AG04449 (cell line): ENCODE measurements around the gene CFAP20DC.

Experiments used
- CTCF ChIA-PET: fragments of 350-600 bp; formaldehyde crosslinking; extraction: SDS; loops from one replicate; lab custom pipeline; 2021; ENCODE audit warnings: antibody characterized with exemption; lab: Yijun Ruan, JAX
- POLR2A ChIA-PET: fragments of 400-600, 350-600 bp; formaldehyde crosslinking; extraction: SDS; loops from one replicate; lab custom pipeline; 2020; ENCODE audit warnings: antibody characterized with exemption, inconsistent platforms; lab: Yijun Ruan, JAX
- DNase-seq: peaks from one replicate; pipeline ENCODE4 v3.0.0-alpha.2; 2010; ENCODE audit warnings: low read depth, low spot score
- H3K4me3 ChIP-seq: 2 replicates; pipeline ENCODE4 v1.5.1; 2011; ENCODE audit warnings: low read depth, mild to moderate bottlenecking, control low read depth, low read length
- TF ChIP-seq, protein P1 (sequence below): IDR thresholded peaks from one replicate; pipeline ENCODE4 v1.5.1; 2011; ENCODE audit warnings: mild to moderate bottlenecking, moderate library complexity, low read length, control low read depth, inconsistent platforms; ENCODE audit not compliant: insufficient read depth; ENCODE audit errors: missing control alignments

The CFAP20DC gene

GRCh38 chr3:58884453-58884852 lies 165.4 kb downstream of the CFAP20DC start:
- POLR2A ChIA-PET: no interaction called here
- no peak for DNase-seq
- H3K4me3 ChIP-seq: no peak overlapping the region

DNA sequence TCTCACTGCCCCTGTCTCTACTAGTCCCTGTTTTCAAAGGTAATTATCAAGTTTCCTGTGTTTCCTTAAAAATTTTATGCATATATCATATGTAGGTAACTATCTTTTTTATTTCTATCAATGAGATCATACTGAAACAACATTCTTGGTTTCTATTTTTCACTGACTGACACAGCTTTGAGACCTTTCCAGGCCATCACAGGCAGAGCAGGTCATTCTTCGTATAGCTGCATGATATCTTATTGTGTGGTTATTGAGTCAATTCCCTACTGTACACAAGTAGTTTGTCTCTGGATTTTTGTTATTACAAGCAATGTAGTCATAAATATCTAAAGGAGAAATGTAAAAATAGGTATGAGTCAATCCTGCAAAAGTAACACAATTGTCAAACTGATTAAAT lies 169.6 kb downstream of the CFAP20DC start:
- no peak for DNase-seq
- TF ChIP-seq, protein P1, sequence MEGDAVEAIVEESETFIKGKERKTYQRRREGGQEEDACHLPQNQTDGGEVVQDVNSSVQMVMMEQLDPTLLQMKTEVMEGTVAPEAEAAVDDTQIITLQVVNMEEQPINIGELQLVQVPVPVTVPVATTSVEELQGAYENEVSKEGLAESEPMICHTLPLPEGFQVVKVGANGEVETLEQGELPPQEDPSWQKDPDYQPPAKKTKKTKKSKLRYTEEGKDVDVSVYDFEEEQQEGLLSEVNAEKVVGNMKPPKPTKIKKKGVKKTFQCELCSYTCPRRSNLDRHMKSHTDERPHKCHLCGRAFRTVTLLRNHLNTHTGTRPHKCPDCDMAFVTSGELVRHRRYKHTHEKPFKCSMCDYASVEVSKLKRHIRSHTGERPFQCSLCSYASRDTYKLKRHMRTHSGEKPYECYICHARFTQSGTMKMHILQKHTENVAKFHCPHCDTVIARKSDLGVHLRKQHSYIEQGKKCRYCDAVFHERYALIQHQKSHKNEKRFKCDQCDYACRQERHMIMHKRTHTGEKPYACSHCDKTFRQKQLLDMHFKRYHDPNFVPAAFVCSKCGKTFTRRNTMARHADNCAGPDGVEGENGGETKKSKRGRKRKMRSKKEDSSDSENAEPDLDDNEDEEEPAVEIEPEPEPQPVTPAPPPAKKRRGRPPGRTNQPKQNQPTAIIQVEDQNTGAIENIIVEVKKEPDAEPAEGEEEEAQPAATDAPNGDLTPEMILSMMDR: no peak
- no peak overlapping the region for H3K4me3 ChIP-seq
- ChIA-PET POLR2A (no interaction called here), CTCF (no interaction called here)

More at GRCh38 chr3:58884453-58884852, 165.4 kb downstream of the CFAP20DC start:
- TF ChIP-seq, protein P1: no peak
- CTCF ChIA-PET: no interaction called here

- DNase-seq: no peak
- ChIA-PET CTCF (no interaction called here), POLR2A (no interaction called here)
- TF ChIP-seq, protein P1: no peak
- H3K4me3 ChIP-seq: no peak overlapping the region
Observed at GRCh38 chr3:58874795-58875194, 175.0 kb downstream of the CFAP20DC start.

DNA sequence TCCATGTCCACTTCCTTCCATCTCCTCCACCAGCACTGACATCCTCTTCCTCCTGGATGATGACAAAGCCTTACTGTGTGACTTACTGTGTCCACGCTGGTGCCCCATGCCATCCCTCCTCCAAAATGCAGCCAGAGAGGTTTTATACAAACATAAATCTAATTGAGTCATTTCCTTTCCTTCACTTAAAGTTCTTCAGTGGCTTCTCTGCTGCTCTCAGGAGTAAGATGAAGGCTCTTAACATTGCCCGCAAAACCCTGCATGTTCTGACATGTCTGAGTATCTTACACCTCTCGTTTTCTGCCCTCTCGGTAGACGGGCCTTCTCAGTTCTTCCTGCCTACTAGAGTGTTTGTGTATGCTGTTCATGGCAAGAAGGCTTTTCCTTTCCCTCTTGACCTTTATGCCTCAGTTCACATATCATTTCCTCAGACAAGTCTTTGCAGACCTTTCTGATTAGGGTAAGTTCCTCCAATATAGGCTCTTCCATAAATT lies 175.5 kb downstream of the CFAP20DC start:
- CTCF ChIA-PET: no interaction called here
- POLR2A ChIA-PET: no interaction called here
- no peak for DNase-seq

DNA sequence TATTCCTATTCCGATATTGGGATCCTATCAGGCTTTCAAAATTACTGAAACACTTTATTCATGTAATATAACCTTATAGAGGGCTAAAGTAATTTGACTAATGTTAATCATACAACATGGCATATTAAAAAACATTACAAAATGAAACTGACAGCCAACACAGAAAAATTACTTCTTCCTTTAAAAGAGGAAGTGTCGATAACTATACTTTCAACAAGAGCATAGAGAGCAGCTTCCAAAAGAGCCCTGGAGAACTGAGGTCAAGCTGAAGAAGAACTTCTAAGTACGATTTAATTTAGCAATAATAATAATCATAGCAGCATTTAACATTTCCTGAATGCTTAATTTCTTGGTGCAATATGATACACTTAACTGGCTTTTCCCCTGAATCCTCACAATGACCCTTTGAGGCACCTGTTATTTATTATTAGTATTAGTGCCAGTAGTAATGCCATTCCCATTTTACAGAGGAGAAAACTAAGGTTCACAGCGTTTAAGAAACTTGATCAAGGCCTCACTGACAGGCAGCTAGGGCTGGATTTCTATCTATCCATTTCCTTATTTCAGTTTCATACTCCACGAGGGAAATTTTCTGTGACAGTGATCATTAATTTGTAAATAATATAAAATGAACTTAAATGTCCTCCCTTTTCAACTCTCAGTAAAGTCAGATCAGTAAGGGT lies 181.6 kb downstream of the CFAP20DC start:
- TF ChIP-seq, protein P1: no peak
- H3K4me3 ChIP-seq: no peak overlapping the region
- POLR2A ChIA-PET: no interaction called here
- CTCF ChIA-PET: interaction anchor here (1.2 kb wide), 1 partner anchor 12 kb away, joined by 3 read pairs; no protein-coding TSS in a partner anchor
- DNase-seq: no peak

More for the DNA sequence above, 175.5 kb downstream of the CFAP20DC start:
- no peak overlapping the region for H3K4me3 ChIP-seq
- TF ChIP-seq, protein P1: no peak

- CTCF ChIA-PET: interaction anchor here (1.2 kb wide), 1 partner anchor 12 kb away, joined by 3 read pairs; no protein-coding TSS in a partner anchor
- H3K4me3 ChIP-seq: no peak overlapping the region
- no peak for DNase-seq
- POLR2A ChIA-PET: no interaction called here
- TF ChIP-seq, protein P1: no peak
Observed at GRCh38 chr3:58867621-58868020, 182.2 kb downstream of the CFAP20DC start.
